Vagina (tissue), 2 donors: ENCODE data around the gene RBM12. TPM values are rescaled to one million over a fixed set of nuclear protein-coding genes. Genes with fewer than 3 reads are reported as not detected.
A peak's percentile ranks its signal among the peaks of the same experiment; 100 is the strongest.

Experiments
- DNase-seq, 2 donors: peaks; one replicate each; pipeline ENCODE4 v3.0.0-alpha.2; 2017; ENCODE audit errors: extremely low spot score in 2 of 2
- H3K27ac ChIP-seq: fragments of 200-600 bp; sonication (generic); one replicate; pipeline ENCODE4 v1.5.1; 2019
- H3K27me3 ChIP-seq: fragments of 200-600 bp; sonication (generic); one replicate; pipeline ENCODE4 v1.5.1; 2019
- H3K36me3 ChIP-seq, 2 donors: fragments of 200-600 bp; sonication (generic); one replicate each; pipeline ENCODE4 v1.5.1; 2017 to 2019
- H3K4me1 ChIP-seq: fragments of 200-600 bp; sonication (generic); one replicate; pipeline ENCODE4 v1.5.1; 2019
- H3K4me3 ChIP-seq, 2 donors: fragments of 200-600 bp; sonication (generic); 1 replicate in 1 of 2; 2 replicates in 1 of 2; pipeline ENCODE4 v1.5.1; 2016 to 2019
- H3K9me3 ChIP-seq: fragments of 200-600 bp; sonication (generic); one replicate; pipeline ENCODE4 v1.5.1; 2019
- CTCF ChIP-seq, 3 experiments: fragments of 450-650 bp in 2 of 3; fragments of 200-600 bp in 1 of 3; sonication (generic) in 1 of 3; IDR thresholded peaks; one replicate each; pipeline ENCODE4 v1.5.1; 2017 to 2019; ENCODE audit warnings: antibody characterized with exemption in 3 of 3, mild to moderate bottlenecking in 2 of 3, moderate library complexity in 2 of 3
- POLR2A ChIP-seq, 2 donors: fragments of 450-650 bp; IDR thresholded peaks; one replicate each; pipeline ENCODE4 v1.6.1; 2017; ENCODE audit warnings: antibody characterized with exemption in 2 of 2, mild to moderate bottlenecking in 2 of 2, moderate library complexity in 2 of 2
- POLR2AphosphoS5 ChIP-seq, 2 donors: sonication (generic); formaldehyde crosslinking; IDR thresholded peaks; one replicate each; pipeline ENCODE4 v1.9.0; 2017; ENCODE audit warnings: antibody characterized with exemption in 2 of 2, mild to moderate bottlenecking in 2 of 2, low read depth in 1 of 2; ENCODE audit not compliant: insufficient read depth in 1 of 2
- intact Hi-C: fragments of 100-400 bp; cut with DNase I; formaldehyde crosslinking; loops from one replicate; pipeline ENCODE4 v1.15.1; 2023
- total RNA-seq: library from RNA; depleted of rRNA; stranded (reverse); fragments of >200 nt; gene quantifications from one replicate; pipeline ENCODE4 v1.2.3, GENCODE V29; 2016

The RBM12 gene
- total RNA-seq, 1 donor from 2014 or later = 26.8 TPM

- Histone ChIP-seq H3K4me1 (peaks cover 33% of the 10 kb centered on the region), H3K27ac (peak overlapping the region; percentile 87), H3K9me3 (no peaks in the 10 kb centered on the region), H3K4me3 (peak overlapping the region; percentile 57 to 64), H3K27me3 (no peaks in the 10 kb centered on the region), H3K36me3 (no peaks in the 10 kb centered on the region)
- peak in 1 of 2 donors; percentile 91 for DNase-seq
- intact Hi-C loops = loop anchor here (5.0 kb wide), 1 partner anchor 51 kb away; no protein-coding TSS in a partner anchor
- peak in 1 of 2 donors; percentile 78 for TF ChIP-seq POLR2AphosphoS5 (IDR thresholded peaks at IDR 0.05; ENCODE audit: insufficient read depth in 1 of 2, low read depth in 1 of 2)
- no peak for TF ChIP-seq CTCF (IDR thresholded peaks at IDR 0.05)
- peak in 1 of 2 donors; percentile 73 for TF ChIP-seq POLR2A (IDR thresholded peaks at IDR 0.05)
Observed at GRCh38 chr20:35616465-35617396, 48.0 kb downstream of the RBM12 start.

GRCh38 chr20:35615667-35616464, 48.8 kb downstream of the RBM12 start, which contains the start of gene SPAG4:
SPAG4 (plus strand) TSS chr20:35615829; CDS start chr20:35616004, 175 bp downstream.
- Histone ChIP-seq H3K27me3 (no peaks in the 10 kb centered on the region), H3K36me3 (no peaks in the 10 kb centered on the region), H3K27ac (peak within 1 kb of the TSS; percentile 87), H3K4me1 (peaks cover 33% of the 10 kb centered on the region), H3K4me3 (peak within 1 kb of the TSS; percentile 57 to 64), H3K9me3 (no peaks in the 10 kb centered on the region)
- peak; percentile 99 for DNase-seq
- intact Hi-C loops = loop anchor here (5.0 kb wide), 1 partner anchor 51 kb away; no protein-coding TSS in a partner anchor
- TF ChIP-seq POLR2AphosphoS5 (IDR thresholded peaks at IDR 0.05; ENCODE audit: insufficient read depth in 1 of 2, low read depth in 1 of 2) (peak; percentile 44 to 74), POLR2A (IDR thresholded peaks at IDR 0.05) (peak in 1 of 2 donors; percentile 37), CTCF (IDR thresholded peaks at IDR 0.05) (no peak)

GRCh38 chr20:35611482-35611881, 53.2 kb downstream of the RBM12 start:
- intact Hi-C loops = no loop called here
- Histone ChIP-seq H3K9me3 (no peaks in the 10 kb centered on the region), H3K4me3 (no peak overlapping the region), H3K27me3 (no peaks in the 10 kb centered on the region), H3K36me3 (no peaks in the 10 kb centered on the region), H3K27ac (no peak overlapping the region), H3K4me1 (no peaks in the 10 kb centered on the region)
- DNase-seq = no peak
- no peak for TF ChIP-seq POLR2AphosphoS5 (IDR thresholded peaks at IDR 0.05; ENCODE audit: insufficient read depth in 1 of 2, low read depth in 1 of 2)
- no peak for TF ChIP-seq CTCF (IDR thresholded peaks at IDR 0.05)
- TF ChIP-seq POLR2A (IDR thresholded peaks at IDR 0.05) = no peak

- intact Hi-C loops = no loop called here
- no peak for DNase-seq
- H3K4me3 ChIP-seq = no peak overlapping the region
- no peaks in the 10 kb centered on the region for H3K27me3 ChIP-seq
- H3K9me3 ChIP-seq = no peaks in the 10 kb centered on the region
- H3K27ac ChIP-seq = no peak overlapping the region
- no peak for TF ChIP-seq POLR2AphosphoS5 (IDR thresholded peaks at IDR 0.05; ENCODE audit: insufficient read depth in 1 of 2, low read depth in 1 of 2)
- TF ChIP-seq POLR2A (IDR thresholded peaks at IDR 0.05) = no peak
- no peak for TF ChIP-seq CTCF (IDR thresholded peaks at IDR 0.05)
- no peaks in the 10 kb centered on the region for H3K4me1 ChIP-seq
- H3K36me3 ChIP-seq = no peaks in the 10 kb centered on the region
Observed at GRCh38 chr20:35610833-35611427, 53.8 kb downstream of the RBM12 start.
